Stimulated activated CD4-positive, alpha-beta T cell treated with anti-CD3 and anti-CD28 coated beads, Interleukin-4, amount 100 ng/mL, for 4 hours (primary cell): ENCODE measurements around the gene RAB6B.

Source experiments
- DNase-seq, 2 experiments: peaks; one replicate each; pipeline ENCODE4 v3.0.0-alpha.2; 2020

RAB6B gene

GRCh38 chr3:133834621-133835417 is 60.9 kb downstream of the RAB6B start:
- no peak for DNase-seq

GRCh38 chr3:133833880-133834620 is 61.6 kb downstream of the RAB6B start:
- no peak for DNase-seq

GRCh38 chr3:133833267-133833666 is 62.4 kb downstream of the RAB6B start:
- no peak for DNase-seq

- DNase-seq, result no peak
Measured at GRCh38 chr3:133832802-133833144, 62.9 kb downstream of the RAB6B start.

GRCh38 chr3:133831966-133832801 is 63.5 kb downstream of the RAB6B start:
- DNase-seq, result no peak

GRCh38 chr3:133830071-133830470 is 65.6 kb downstream of the RAB6B start:
- DNase-seq, result no peak

- DNase-seq, result no peak
Measured at GRCh38 chr3:133829310-133829707, 66.4 kb downstream of the RAB6B start.

GRCh38 chr3:133828576-133829309 is 66.9 kb downstream of the RAB6B start:
- no peak for DNase-seq

- no peak for DNase-seq
Measured at GRCh38 chr3:133827684-133828083, 68.0 kb downstream of the RAB6B start.

GRCh38 chr3:133827136-133827535 is 68.5 kb downstream of the RAB6B start:
- no peak for DNase-seq

GRCh38 chr3:133825969-133826727 is 69.5 kb downstream of the RAB6B start:
- no peak for DNase-seq

GRCh38 chr3:133824961-133825485 is 70.7 kb downstream of the RAB6B start:
- no peak for DNase-seq

GRCh38 chr3:133821767-133822638 is 73.7 kb downstream of the RAB6B start:
- DNase-seq, result no peak

GRCh38 chr3:133820889-133821675 is 74.6 kb downstream of the RAB6B start:
- no peak for DNase-seq

- no peak for DNase-seq
Measured at GRCh38 chr3:133820129-133820528, 75.6 kb downstream of the RAB6B start.

GRCh38 chr3:133815386-133815785 is 80.3 kb downstream of the RAB6B start:
- no peak for DNase-seq

- no peak for DNase-seq
Measured at GRCh38 chr3:133812872-133813271, 82.8 kb downstream of the RAB6B start.

- peak; percentile 93 to 98 for DNase-seq
Measured at GRCh38 chr3:133805702-133806475, 89.8 kb downstream of the RAB6B start, which contains the start of gene SRPRB. TSS of gene SRPRB (plus strand) at chr3:133805815. CDS start at chr3:133805849, 34 bp downstream.

GRCh38 chr3:133805384-133805701 is 90.3 kb downstream of the RAB6B start:
- DNase-seq, result no peak
